ENCODE measurements around the gene IKBKE.

DNA sequence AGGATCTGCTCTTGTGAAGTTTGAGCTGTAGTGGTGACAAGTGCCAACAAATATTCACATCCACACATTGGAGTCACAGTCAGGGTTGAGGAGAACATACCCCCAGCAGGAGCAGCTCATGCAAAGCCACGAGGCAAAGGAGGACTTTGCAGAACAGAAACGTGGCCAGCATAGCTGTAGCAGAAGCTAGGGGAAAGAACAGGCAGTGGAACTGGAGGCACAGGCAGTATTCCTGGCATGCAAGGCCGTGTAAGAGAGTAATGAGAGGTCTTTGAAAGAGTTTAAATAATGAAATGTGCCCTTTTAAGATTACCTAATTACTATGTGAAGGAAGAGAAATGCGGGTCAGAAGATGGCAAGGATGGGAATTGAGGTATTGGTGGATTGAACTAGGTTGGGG, 40.9 kb upstream of the IKBKE start:
- TF ChIP-seq POLR2AphosphoS5 (IDR thresholded peaks at IDR 0.05; ENCODE audit: low read depth, low read length) (no peak), POLR2A (IDR thresholded peaks at IDR 0.05; ENCODE audit: low read depth, low read length) (no peak)
